ENCODE measurements around the gene FBXO46.

- TF ChIP-seq, protein P1, sequence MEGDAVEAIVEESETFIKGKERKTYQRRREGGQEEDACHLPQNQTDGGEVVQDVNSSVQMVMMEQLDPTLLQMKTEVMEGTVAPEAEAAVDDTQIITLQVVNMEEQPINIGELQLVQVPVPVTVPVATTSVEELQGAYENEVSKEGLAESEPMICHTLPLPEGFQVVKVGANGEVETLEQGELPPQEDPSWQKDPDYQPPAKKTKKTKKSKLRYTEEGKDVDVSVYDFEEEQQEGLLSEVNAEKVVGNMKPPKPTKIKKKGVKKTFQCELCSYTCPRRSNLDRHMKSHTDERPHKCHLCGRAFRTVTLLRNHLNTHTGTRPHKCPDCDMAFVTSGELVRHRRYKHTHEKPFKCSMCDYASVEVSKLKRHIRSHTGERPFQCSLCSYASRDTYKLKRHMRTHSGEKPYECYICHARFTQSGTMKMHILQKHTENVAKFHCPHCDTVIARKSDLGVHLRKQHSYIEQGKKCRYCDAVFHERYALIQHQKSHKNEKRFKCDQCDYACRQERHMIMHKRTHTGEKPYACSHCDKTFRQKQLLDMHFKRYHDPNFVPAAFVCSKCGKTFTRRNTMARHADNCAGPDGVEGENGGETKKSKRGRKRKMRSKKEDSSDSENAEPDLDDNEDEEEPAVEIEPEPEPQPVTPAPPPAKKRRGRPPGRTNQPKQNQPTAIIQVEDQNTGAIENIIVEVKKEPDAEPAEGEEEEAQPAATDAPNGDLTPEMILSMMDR (conservative IDR thresholded peaks at IDR 0.05): no peak
- TF ChIP-seq ZFX (IDR thresholded peaks at IDR 0.05): no peak
Measured at GRCh38 chr19:45767410-45767880, 36.7 kb upstream of the FBXO46 start.
